GM12891 (cell line): ENCODE results near the gene KCTD6. TPM values are rescaled to one million over a fixed set of nuclear protein-coding genes. Genes with fewer than 3 reads are reported as not detected.
A peak's percentile ranks its signal among the peaks of the same experiment; 100 is the strongest.

Experiments
- DNase-seq: peaks from one replicate; pipeline ENCODE4 v3.0.0; 2011; ENCODE audit warnings: low spot score; ENCODE audit not compliant: insufficient read length
- FAIRE-seq: peaks from 2 replicates; lab custom pipeline; 2011; peaks lifted over from hg19 to GRCh38; lab: Jason Lieb, UNC
- PAX5 ChIP-seq: IDR thresholded peaks from 2 replicates; pipeline ENCODE4 v1.6.1; 2011; ENCODE audit warnings: low read length, moderate library complexity, mild to moderate bottlenecking; ENCODE audit not compliant: insufficient read depth, severe bottlenecking
- POLR2A ChIP-seq: IDR thresholded peaks from 2 replicates; pipeline ENCODE4 v1.6.1; 2011; ENCODE audit warnings: low read depth, low read length, control low read depth
- POLR2AphosphoS5 ChIP-seq: IDR thresholded peaks from 2 replicates; pipeline ENCODE4 v1.6.1; 2011; ENCODE audit warnings: low read depth, low read length, control low read depth
- POU2F2 ChIP-seq: IDR thresholded peaks from 2 replicates; pipeline ENCODE4 v1.6.1; 2011; ENCODE audit warnings: low read depth, mild to moderate bottlenecking, control low read depth, low read length, moderate library complexity
- SPI1 ChIP-seq: IDR thresholded peaks from 2 replicates; pipeline ENCODE4 v1.6.1; 2011; ENCODE audit warnings: low read depth, low read length, control low read depth
- TAF1 ChIP-seq: IDR thresholded peaks from 2 replicates; pipeline ENCODE4 v1.6.1; 2011; ENCODE audit warnings: low read depth, low read length, control low read depth
- polyA plus RNA-seq: library from polyadenylated mRNA; unstranded; fragments of >200 nt; gene quantifications from one replicate; pipeline ENCODE4 v1.2.1, GENCODE V29; 2012; ENCODE audit warnings: low read depth, missing spikeins, inconsistent platforms; ENCODE audit not compliant: missing spikeins

KCTD6 gene
- 2.3 TPM for polyA plus RNA-seq

DNA sequence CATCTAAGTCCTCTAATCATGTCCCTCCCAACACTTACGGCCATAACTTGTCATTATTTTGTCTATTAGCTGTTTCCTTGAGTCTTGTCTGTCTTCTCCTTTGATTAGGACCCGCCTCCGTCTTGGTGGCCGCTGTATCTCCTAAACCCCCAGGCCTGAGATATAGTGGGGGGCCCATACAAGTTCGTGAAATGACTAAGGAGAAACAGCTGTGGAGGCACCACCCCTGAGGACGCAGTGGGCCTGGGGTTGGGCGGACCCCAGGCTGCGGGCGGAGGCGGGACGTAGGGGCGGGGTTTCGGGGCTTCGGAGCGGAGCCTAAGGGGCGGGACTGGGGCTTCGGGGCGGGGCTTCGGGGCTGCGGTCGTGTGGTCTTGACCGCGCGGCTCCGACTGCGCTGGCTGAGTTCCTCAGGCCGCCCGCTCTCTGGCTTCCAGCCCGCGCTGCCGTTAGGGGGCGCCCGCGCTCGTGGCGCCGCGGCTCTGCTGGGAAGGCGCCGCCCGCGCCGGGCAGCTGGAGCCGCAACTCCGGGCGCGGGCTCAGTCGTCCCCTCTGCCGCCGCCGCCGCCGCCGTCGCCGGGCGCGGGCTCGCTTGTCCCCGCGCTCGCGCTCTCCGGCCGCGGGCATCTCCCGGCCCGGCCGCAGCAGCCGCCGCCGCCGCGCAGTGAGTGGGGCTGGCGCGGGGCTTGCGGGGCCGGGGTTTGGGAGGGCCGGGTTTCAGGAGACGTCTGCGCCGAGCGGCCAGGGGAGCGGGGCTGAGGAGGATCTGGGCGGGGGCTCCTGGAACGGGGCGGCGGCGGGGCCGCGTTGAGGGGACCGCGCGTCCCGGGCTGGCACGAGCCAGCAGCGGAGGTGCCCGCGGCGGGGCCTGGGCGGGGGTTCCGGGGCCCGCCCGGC is at the start of gene KCTD6:
TSS of gene KCTD6 (plus strand) at position 591 of the 897 bp plus-strand sequence. CDS start 6,660 bp downstream, outside the sequence.
- TF ChIP-seq SPI1: peak; percentile 38; the same call in 1 of the 2 replicates
- peak; percentile 79 for TF ChIP-seq PAX5
- no peak for TF ChIP-seq POU2F2
- DNase-seq: peak; percentile 90
- FAIRE-seq: peak; percentile 96

DNA sequence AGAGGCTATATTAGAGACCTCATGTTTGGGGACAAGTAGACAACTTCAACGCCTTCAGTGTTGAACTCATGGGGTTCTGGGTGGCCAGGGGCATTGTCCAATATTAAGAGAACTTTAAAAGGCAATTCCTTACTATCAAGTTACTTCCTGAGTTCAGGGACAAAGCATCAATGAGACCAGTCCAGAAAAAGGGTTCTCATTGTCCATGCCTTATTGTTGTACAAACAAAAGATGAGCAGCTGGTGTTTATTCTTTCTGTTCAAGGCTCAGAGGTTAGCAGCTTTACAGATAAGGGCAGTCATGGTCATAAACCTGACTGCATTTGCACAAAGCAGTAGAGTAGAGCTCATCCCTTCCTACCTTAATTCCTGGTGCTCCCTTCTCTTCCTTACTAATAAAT is 39.7 kb upstream of the KCTD6 start:
- TF ChIP-seq POLR2A (no peak), PAX5 (no peak), POU2F2 (no peak), POLR2AphosphoS5 (no peak), TAF1 (no peak), SPI1 (no peak)
- FAIRE-seq (no peak), DNase-seq (no peak)

- no peak for DNase-seq
- FAIRE-seq: no peak
- no peak for TF ChIP-seq SPI1
- no peak for TF ChIP-seq TAF1
- TF ChIP-seq POU2F2: no peak
- TF ChIP-seq POLR2AphosphoS5: no peak
- TF ChIP-seq POLR2A: no peak
- no peak for TF ChIP-seq PAX5
Measured at GRCh38 chr3:58459160-58459559, 32.7 kb upstream of the KCTD6 start.

GRCh38 chr3:58462829-58463180 is 29.1 kb upstream of the KCTD6 start:
- DNase-seq (no peak), FAIRE-seq (no peak)
- TF ChIP-seq TAF1 (no peak), SPI1 (no peak), POLR2A (no peak), PAX5 (no peak), POLR2AphosphoS5 (no peak), POU2F2 (no peak)

GRCh38 chr3:58463181-58463941 is 28.5 kb upstream of the KCTD6 start:
- TF ChIP-seq POLR2A: no peak
- TF ChIP-seq SPI1: no peak
- TF ChIP-seq POU2F2: no peak
- TF ChIP-seq POLR2AphosphoS5: no peak
- TF ChIP-seq TAF1: no peak
- TF ChIP-seq PAX5: no peak
- FAIRE-seq (peak; percentile 87), DNase-seq (peak; percentile 53)

GRCh38 chr3:58463942-58464271 is 28.0 kb upstream of the KCTD6 start:
- FAIRE-seq (no peak), DNase-seq (no peak)
- TF ChIP-seq POU2F2: no peak
- TF ChIP-seq TAF1: no peak
- no peak for TF ChIP-seq SPI1
- TF ChIP-seq PAX5: no peak
- TF ChIP-seq POLR2AphosphoS5: no peak
- TF ChIP-seq POLR2A: no peak

DNA sequence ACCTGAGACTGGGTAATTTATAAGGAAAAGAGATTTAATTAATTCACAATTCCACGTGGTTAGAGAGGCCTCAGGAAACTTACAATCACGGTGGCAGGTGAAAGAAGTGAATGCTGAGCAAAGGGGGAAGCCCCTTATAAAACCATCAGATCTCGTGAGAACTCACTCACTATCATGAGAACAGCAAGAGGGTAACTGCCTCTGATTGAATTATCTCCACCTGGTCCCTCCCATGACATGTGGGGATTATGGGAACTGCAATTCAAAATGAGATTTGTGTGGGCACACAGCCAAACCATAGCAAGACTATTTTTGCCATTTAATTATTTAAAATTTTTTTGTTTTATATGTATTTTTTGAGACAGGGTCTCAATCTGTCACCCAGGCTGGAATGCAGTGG is 27.0 kb upstream of the KCTD6 start:
- TF ChIP-seq POLR2AphosphoS5: no peak
- TF ChIP-seq TAF1: no peak
- no peak for TF ChIP-seq SPI1
- TF ChIP-seq PAX5: no peak
- no peak for TF ChIP-seq POU2F2
- TF ChIP-seq POLR2A: no peak
- DNase-seq: no peak
- no peak for FAIRE-seq

- FAIRE-seq (no peak), DNase-seq (no peak)
- TF ChIP-seq POU2F2: no peak
- TF ChIP-seq SPI1: no peak
- no peak for TF ChIP-seq PAX5
- TF ChIP-seq POLR2AphosphoS5: no peak
- no peak for TF ChIP-seq TAF1
- no peak for TF ChIP-seq POLR2A
Measured at GRCh38 chr3:58466899-58467563, 24.9 kb upstream of the KCTD6 start.
